Measurements from ENCODE around the gene CARS2. TPM values are rescaled to one million over a fixed set of nuclear protein-coding genes. Genes with fewer than 3 reads are reported as not detected.

The CARS2 gene
- total RNA-seq, 1 experiment from 2014 or later = 41.9 TPM

DNA sequence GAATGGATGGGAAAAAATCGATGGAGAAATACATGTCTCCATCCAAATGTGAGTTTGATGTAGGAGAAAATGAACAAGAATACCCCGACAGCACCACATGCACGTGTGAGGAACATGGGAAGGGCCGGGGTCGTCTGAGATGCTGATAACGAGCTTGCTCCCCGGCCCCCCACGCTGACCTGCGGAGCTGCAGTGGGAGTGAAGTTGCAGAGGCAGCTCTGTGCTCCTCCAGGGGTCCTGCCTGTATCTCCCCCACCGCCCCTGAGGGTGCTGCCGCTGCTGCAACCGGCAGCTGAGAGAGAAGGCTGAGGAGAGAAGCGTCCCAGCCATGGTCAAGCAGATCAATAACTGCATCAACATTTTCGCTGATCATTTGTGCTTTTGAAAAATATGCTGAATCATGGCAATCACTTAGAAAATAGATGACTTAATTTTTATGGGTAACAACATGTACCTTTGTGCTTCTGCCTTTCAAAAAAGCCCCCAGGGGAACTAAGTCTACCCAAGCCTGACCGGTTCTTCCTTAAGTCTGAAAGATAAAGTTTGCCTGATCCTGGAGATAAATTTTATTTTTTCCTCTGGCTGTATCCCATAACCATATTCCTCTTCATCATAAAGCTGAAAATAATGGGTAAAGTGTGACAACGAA lies 108.8 kb downstream of the CARS2 start:
- no peak overlapping the region for H3K4me3 Mint-ChIP-seq
- no peaks in the 10 kb centered on the region for H4K20me1 ChIP-seq (ENCODE audit: control insufficient read depth, insufficient read depth, insufficient read length)
- TF ChIP-seq, protein P1, sequence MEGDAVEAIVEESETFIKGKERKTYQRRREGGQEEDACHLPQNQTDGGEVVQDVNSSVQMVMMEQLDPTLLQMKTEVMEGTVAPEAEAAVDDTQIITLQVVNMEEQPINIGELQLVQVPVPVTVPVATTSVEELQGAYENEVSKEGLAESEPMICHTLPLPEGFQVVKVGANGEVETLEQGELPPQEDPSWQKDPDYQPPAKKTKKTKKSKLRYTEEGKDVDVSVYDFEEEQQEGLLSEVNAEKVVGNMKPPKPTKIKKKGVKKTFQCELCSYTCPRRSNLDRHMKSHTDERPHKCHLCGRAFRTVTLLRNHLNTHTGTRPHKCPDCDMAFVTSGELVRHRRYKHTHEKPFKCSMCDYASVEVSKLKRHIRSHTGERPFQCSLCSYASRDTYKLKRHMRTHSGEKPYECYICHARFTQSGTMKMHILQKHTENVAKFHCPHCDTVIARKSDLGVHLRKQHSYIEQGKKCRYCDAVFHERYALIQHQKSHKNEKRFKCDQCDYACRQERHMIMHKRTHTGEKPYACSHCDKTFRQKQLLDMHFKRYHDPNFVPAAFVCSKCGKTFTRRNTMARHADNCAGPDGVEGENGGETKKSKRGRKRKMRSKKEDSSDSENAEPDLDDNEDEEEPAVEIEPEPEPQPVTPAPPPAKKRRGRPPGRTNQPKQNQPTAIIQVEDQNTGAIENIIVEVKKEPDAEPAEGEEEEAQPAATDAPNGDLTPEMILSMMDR (conservative IDR thresholded peaks at IDR 0.05) = no peak
- no peak overlapping the region for H2BK15ac ChIP-seq (ENCODE audit: low read depth, low read length)
- no peaks in the 10 kb centered on the region for H3K23me2 ChIP-seq (ENCODE audit: insufficient read length, low read depth, low read length, poor library complexity, severe bottlenecking)
- no peak overlapping the region for H3K56ac ChIP-seq (ENCODE audit: insufficient read length, low read depth, low read length)
- H3K23ac ChIP-seq (ENCODE audit: insufficient read length, low read depth, low read length) = no peak overlapping the region
- peaks cover 4 to 11% of the 10 kb centered on the region in 2 experiments; a peak in 3 of 4 replicates for H3K4me1 Mint-ChIP-seq
- H2BK20ac ChIP-seq (ENCODE audit: low read depth, low read length, poor library complexity, severe bottlenecking) = no peak overlapping the region
- no peaks in the 10 kb centered on the region for H3K27me3 ChIP-seq (ENCODE audit: insufficient read depth, low read length)
- H3K9ac ChIP-seq (ENCODE audit: extremely low read depth, insufficient read length, low read length) = no peak overlapping the region
- no peak overlapping the region for H2AFZ ChIP-seq (ENCODE audit: low read length)
- H3K9me3 ChIP-seq (ENCODE audit: control insufficient read depth, low read depth, low read length) = no peaks in the 10 kb centered on the region
- H2BK5ac ChIP-seq (ENCODE audit: insufficient read length, low read length) = no peak overlapping the region
- no peaks in the 10 kb centered on the region for H3K79me2 ChIP-seq (ENCODE audit: insufficient read depth, low read length)
- H3K36me3 Mint-ChIP-seq (ENCODE audit: insufficient read depth in 1 of 3, low read depth in 3 of 3) = no peaks in the 10 kb centered on the region
- no peak overlapping the region for H3K27ac ChIP-seq (ENCODE audit: insufficient read length, low read depth, low read length)
- peaks cover 2% of the 10 kb centered on the region; the same call in 1 of the 2 replicates for H3K27me3 Mint-ChIP-seq (ENCODE audit: low read depth)
- H3K14ac ChIP-seq (ENCODE audit: insufficient read depth, low read length) = no peak overlapping the region
- no peak overlapping the region for H2BK120ac ChIP-seq (ENCODE audit: low read depth, low read length, poor library complexity, severe bottlenecking)
- H2BK12ac ChIP-seq (ENCODE audit: insufficient read length, low read depth, low read length) = no peak overlapping the region
- no peak overlapping the region for H4K5ac ChIP-seq (ENCODE audit: insufficient read length, low read depth, low read length)
- no peak overlapping the region for H3K18ac ChIP-seq (ENCODE audit: insufficient read length, low read depth, low read length)
- no peak overlapping the region for H4K8ac ChIP-seq (replicated peaks; ENCODE audit: insufficient read length, low read depth, low read length)
- H3K27ac Mint-ChIP-seq = no peak overlapping the region
- H3K79me1 ChIP-seq (ENCODE audit: insufficient read depth, low read depth, low read length, poor library complexity, severe bottlenecking) = no peaks in the 10 kb centered on the region
- H4K91ac ChIP-seq (ENCODE audit: insufficient read length, low read depth, low read length) = no peak overlapping the region
- H3K9me3 Mint-ChIP-seq = no peaks in the 10 kb centered on the region
- H3K4ac ChIP-seq (ENCODE audit: low read depth, low read length) = no peak overlapping the region
- H3T11ph ChIP-seq (ENCODE audit: low read length) = no peak overlapping the region
- WGBS (ENCODE audit: extremely low coverage, insufficient read length, low lambda C conversion rate) = no CpG with 5 or more reads among the region's 16 CpGs
- no peaks in the 10 kb centered on the region for H3K4me1 ChIP-seq (ENCODE audit: insufficient read depth, low read length)
- no peak for DNase-seq
- H2AK5ac ChIP-seq (ENCODE audit: insufficient read length, low read length) = no peak overlapping the region
- H3K4me2 ChIP-seq (ENCODE audit: insufficient read depth, insufficient read length, low read length) = no peak overlapping the region
